ENCODE results near the gene HABP4.

The HABP4 gene

GRCh38 chr9:96483197-96483596 is 33.2 kb downstream of the HABP4 start:
- in situ Hi-C loops (cut with MboI; ENCODE audit: low pct_unique_long_range_greater_than_20kb, low sequenced_read_pairs, unreplicated experiment): no loop called here
- TF ChIP-seq, protein P1, sequence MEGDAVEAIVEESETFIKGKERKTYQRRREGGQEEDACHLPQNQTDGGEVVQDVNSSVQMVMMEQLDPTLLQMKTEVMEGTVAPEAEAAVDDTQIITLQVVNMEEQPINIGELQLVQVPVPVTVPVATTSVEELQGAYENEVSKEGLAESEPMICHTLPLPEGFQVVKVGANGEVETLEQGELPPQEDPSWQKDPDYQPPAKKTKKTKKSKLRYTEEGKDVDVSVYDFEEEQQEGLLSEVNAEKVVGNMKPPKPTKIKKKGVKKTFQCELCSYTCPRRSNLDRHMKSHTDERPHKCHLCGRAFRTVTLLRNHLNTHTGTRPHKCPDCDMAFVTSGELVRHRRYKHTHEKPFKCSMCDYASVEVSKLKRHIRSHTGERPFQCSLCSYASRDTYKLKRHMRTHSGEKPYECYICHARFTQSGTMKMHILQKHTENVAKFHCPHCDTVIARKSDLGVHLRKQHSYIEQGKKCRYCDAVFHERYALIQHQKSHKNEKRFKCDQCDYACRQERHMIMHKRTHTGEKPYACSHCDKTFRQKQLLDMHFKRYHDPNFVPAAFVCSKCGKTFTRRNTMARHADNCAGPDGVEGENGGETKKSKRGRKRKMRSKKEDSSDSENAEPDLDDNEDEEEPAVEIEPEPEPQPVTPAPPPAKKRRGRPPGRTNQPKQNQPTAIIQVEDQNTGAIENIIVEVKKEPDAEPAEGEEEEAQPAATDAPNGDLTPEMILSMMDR (IDR thresholded peaks at IDR 0.05; ENCODE audit: extremely low read depth, insufficient read depth, missing control alignments): no peak
- no peak for DNase-seq (ENCODE audit: low spot score)

- no peak for DNase-seq (ENCODE audit: low spot score)
- in situ Hi-C loops (cut with MboI; ENCODE audit: low pct_unique_long_range_greater_than_20kb, low sequenced_read_pairs, unreplicated experiment): no loop called here
- TF ChIP-seq, protein P1 (IDR thresholded peaks at IDR 0.05; ENCODE audit: extremely low read depth, insufficient read depth, missing control alignments): no peak
Measured at GRCh38 chr9:96483733-96484390, 33.9 kb downstream of the HABP4 start.

GRCh38 chr9:96484521-96484931 is 34.6 kb downstream of the HABP4 start:
- in situ Hi-C loops (cut with MboI; ENCODE audit: low pct_unique_long_range_greater_than_20kb, low sequenced_read_pairs, unreplicated experiment): no loop called here
- peak; percentile 76 for DNase-seq (ENCODE audit: low spot score)
- TF ChIP-seq, protein P1 (IDR thresholded peaks at IDR 0.05; ENCODE audit: extremely low read depth, insufficient read depth, missing control alignments): no peak

GRCh38 chr9:96485280-96485679 is 35.3 kb downstream of the HABP4 start:
- TF ChIP-seq, protein P1 (IDR thresholded peaks at IDR 0.05; ENCODE audit: extremely low read depth, insufficient read depth, missing control alignments): no peak
- in situ Hi-C loops (cut with MboI; ENCODE audit: low pct_unique_long_range_greater_than_20kb, low sequenced_read_pairs, unreplicated experiment): no loop called here
- DNase-seq (ENCODE audit: low spot score): no peak

- no peak for DNase-seq (ENCODE audit: low spot score)
- in situ Hi-C loops (cut with MboI; ENCODE audit: low pct_unique_long_range_greater_than_20kb, low sequenced_read_pairs, unreplicated experiment): no loop called here
- TF ChIP-seq, protein P1 (IDR thresholded peaks at IDR 0.05; ENCODE audit: extremely low read depth, insufficient read depth, missing control alignments): no peak
Measured at GRCh38 chr9:96486386-96487028, 36.5 kb downstream of the HABP4 start.

DNA sequence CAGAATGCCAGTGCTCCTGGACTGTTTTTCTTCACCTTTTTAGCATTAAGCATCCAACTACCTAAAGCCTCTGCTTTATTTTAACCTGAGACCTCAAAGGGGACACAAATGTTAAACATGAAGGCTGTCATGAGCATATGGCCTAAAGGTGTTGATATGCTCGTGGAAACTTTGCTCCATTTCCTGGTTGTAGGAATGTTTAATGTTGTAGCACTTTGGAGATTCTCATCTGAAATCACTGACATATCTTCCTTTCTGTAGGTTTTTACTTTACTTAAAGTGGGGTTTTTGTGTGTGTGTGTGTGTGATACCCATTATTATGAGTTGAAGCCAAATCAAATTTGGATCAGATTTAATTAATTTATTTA is 37.0 kb downstream of the HABP4 start:
- TF ChIP-seq, protein P1 (IDR thresholded peaks at IDR 0.05; ENCODE audit: extremely low read depth, insufficient read depth, missing control alignments): no peak

More for the DNA sequence above, 37.0 kb downstream of the HABP4 start:
- in situ Hi-C loops (cut with MboI; ENCODE audit: low pct_unique_long_range_greater_than_20kb, low sequenced_read_pairs, unreplicated experiment): no loop called here
- no peak for DNase-seq (ENCODE audit: low spot score)
